Memory B cell (primary cell): ENCODE results near the gene TXNDC17.

Experiments
- ATAC-seq: fragments of 150-1000 bp; cut with Tn5 transposase; 2 replicates; pipeline ENCODE4 v1.10.0; 2021; ENCODE audit warnings: low read depth, mild to moderate bottlenecking, moderate library complexity
- DNase-seq, 2 donors: peaks; one replicate each; pipeline ENCODE4 v3.0.0; 2022; ENCODE audit warnings: low spot score in 2 of 2
- H3K27ac Mint-ChIP-seq: one replicate; pipeline ENCODE4 v1.8.0; 2022; ENCODE audit warnings: mild to moderate bottlenecking, moderate library complexity, mixed read lengths
- H3K27me3 Mint-ChIP-seq: one replicate; pipeline ENCODE4 v1.8.0; 2022; ENCODE audit warnings: mixed read lengths
- H3K36me3 Mint-ChIP-seq: one replicate; pipeline ENCODE4 v1.8.0; 2022; ENCODE audit warnings: mild to moderate bottlenecking, mixed read lengths
- H3K4me1 Mint-ChIP-seq: one replicate; pipeline ENCODE4 v1.8.0; 2022; ENCODE audit warnings: mixed read lengths
- H3K4me3 Mint-ChIP-seq: one replicate; pipeline ENCODE4 v1.8.0; 2022; ENCODE audit warnings: mild to moderate bottlenecking, moderate library complexity, mixed read lengths
- H3K9me3 Mint-ChIP-seq: one replicate; pipeline ENCODE4 v1.8.0; 2022; ENCODE audit warnings: mixed read lengths

Gene TXNDC17

DNA sequence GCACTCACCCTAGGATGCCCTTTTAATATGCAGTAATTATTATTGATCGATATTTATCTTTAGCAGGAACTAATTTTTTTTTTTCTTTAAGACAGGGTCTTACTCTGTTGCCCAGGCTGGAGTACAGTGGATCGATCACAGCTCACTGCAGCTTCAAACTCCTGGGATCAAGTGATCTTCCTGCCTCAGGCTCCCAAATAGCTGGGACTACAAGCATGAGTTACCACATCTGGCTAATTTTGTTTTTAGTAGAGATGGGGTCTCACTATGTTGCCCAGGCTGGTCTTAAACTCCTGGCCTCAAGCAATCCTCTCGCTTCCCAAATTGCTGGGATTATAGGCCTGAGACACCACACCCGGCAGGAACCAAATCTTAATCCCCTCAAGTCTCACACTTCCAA is 29.6 kb upstream of the TXNDC17 start:
- Mint-ChIP-seq H3K4me1 (no peaks in the 10 kb centered on the region), H3K4me3 (no peak overlapping the region), H3K27me3 (no peaks in the 10 kb centered on the region), H3K27ac (no peak overlapping the region), H3K9me3 (no peaks in the 10 kb centered on the region), H3K36me3 (peaks cover 17% of the 10 kb centered on the region)
- ATAC-seq (no peak), DNase-seq (no peak)

DNA sequence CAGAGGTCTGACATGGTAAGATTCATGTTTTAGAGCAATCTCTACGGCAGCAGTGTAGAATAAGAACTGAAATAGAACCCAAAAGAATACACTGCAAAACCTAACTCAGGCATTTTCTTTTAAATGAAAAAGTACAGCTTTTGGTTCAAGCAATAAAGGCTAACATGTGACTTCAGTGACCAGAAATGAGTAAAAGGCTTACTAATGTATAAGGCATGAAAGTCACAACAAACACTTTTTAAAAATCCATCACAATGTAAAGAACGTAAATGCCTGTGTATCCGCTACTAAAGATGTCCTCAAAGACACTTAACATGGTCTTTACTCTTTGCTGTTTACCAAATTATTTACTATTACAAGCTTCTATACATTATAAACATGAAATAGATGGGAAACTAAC is 16.9 kb upstream of the TXNDC17 start:
- DNase-seq (no peak), ATAC-seq (no peak)
- Mint-ChIP-seq H3K36me3 (peaks cover 14% of the 10 kb centered on the region), H3K9me3 (no peaks in the 10 kb centered on the region), H3K4me3 (no peak overlapping the region), H3K4me1 (no peaks in the 10 kb centered on the region), H3K27ac (no peak overlapping the region), H3K27me3 (no peaks in the 10 kb centered on the region)

DNA sequence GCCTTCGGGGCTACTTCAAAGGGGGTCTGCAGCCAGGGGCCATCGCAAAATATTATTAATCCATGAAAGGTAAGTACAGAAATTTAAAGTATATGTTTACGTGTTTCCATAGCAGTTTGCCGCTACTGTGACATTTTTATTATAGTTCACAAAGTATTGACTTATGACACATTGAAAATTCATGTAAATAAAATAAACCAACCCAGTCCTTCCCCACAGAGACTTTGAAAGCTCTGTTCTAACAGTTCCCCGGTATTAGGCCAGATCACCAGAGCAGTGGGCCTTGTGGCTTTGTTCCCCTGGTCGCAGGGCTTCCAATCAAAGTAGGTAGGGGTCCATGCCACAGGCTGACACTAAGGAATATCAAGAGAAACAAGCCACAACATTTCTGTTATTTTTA is 14.2 kb upstream of the TXNDC17 start:
- Mint-ChIP-seq H3K4me3 (no peak overlapping the region), H3K27ac (no peak overlapping the region), H3K27me3 (no peaks in the 10 kb centered on the region), H3K36me3 (peaks cover 19% of the 10 kb centered on the region), H3K9me3 (no peaks in the 10 kb centered on the region), H3K4me1 (peaks cover 6% of the 10 kb centered on the region)
- no peak for DNase-seq
- no peak for ATAC-seq

DNA sequence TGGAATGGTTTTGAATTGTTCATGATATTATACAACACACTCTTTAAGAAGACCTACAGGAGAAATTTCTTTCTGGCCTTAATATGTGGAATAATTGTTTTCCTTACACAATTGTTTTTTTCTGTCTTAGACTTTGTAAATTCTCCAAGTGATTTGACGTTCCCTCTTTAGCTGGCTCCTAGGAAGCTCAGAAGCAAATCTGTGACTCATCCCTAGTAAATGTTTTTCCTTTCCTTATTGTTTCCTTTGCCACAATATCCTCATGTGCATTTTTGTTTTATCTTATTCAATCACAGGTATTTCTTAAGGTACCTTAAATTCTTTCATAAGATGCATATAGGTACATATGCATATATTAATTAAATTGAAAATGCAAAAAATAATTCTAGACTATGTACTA is 13.8 kb upstream of the TXNDC17 start:
- Mint-ChIP-seq H3K4me1 (peaks cover 6% of the 10 kb centered on the region), H3K9me3 (no peaks in the 10 kb centered on the region), H3K4me3 (no peak overlapping the region), H3K36me3 (peaks cover 19% of the 10 kb centered on the region), H3K27ac (no peak overlapping the region), H3K27me3 (no peaks in the 10 kb centered on the region)
- no peak for DNase-seq
- no peak for ATAC-seq

DNA sequence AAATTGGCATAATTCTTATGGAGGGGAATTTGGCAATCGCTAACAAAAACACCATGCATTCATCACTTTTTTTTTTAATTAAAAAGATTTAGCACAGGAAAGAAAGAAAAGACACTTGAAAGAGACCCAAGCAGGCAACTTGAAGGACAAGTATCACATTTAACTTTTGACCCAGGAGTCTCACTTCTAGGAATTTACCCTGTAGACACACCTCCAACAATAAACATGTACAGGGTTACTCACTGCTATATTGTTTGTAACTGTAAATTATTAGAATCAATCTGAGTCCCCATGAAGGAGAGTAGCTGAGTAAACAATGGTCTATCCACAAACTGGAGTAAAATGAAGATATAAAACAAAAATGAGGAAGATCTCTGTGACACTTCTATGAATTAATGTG is 10.5 kb upstream of the TXNDC17 start:
- ATAC-seq, result no peak
- no peak overlapping the region for H3K4me3 Mint-ChIP-seq
- DNase-seq, result no peak
- no peaks in the 10 kb centered on the region for H3K27me3 Mint-ChIP-seq
- H3K36me3 Mint-ChIP-seq, result peaks cover 37% of the 10 kb centered on the region
- H3K9me3 Mint-ChIP-seq, result peaks cover 1% of the 10 kb centered on the region
- peaks cover 6% of the 10 kb centered on the region for H3K4me1 Mint-ChIP-seq
- H3K27ac Mint-ChIP-seq, result no peak overlapping the region

DNA sequence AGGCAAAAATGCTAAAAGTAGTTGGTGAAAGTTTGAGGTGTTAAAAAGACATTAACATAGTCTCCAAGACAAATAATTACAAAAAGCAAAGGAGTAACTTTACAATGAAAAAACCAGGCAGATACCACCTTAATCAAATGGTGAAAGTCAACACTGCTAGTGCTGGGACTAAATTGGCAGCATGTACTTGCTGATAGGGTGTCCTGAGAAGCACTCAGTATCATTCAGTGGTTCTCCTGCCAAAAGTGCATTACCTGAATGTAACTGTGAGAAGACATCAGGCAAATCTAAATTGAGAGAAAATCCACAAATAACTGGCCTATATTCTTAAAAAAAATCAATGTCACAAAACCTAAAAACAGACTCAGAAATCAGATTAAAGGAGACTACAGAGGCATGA is 8.3 kb upstream of the TXNDC17 start:
- no peak overlapping the region for H3K27ac Mint-ChIP-seq
- H3K4me1 Mint-ChIP-seq, result peaks cover 6% of the 10 kb centered on the region
- H3K9me3 Mint-ChIP-seq, result peaks cover 1% of the 10 kb centered on the region
- no peaks in the 10 kb centered on the region for H3K27me3 Mint-ChIP-seq
- peaks cover 35% of the 10 kb centered on the region for H3K36me3 Mint-ChIP-seq
- no peak for DNase-seq
- no peak for ATAC-seq
- H3K4me3 Mint-ChIP-seq, result no peak overlapping the region

DNA sequence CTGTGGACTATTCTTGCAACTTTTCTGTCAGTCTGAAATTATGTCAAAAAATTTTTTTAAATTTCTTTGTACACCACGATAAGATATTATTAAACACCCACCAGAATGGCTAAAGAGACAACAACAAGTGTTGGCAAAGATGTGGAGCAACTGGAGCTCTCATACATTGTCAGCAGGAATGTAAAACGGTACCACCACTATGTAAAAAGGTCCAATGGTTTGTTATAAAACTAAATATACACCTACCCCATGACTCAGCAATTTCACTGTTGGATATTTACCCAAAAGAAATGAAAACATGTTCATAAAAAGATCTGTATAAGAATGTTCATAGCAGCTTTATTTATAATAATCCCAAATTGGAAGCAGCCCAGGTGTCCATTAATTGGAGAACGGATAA is 7.6 kb upstream of the TXNDC17 start:
- H3K4me3 Mint-ChIP-seq, result no peak overlapping the region
- no peak for ATAC-seq
- H3K27ac Mint-ChIP-seq, result no peak overlapping the region
- H3K27me3 Mint-ChIP-seq, result no peaks in the 10 kb centered on the region
- no peak for DNase-seq
- peaks cover 32% of the 10 kb centered on the region for H3K36me3 Mint-ChIP-seq
- H3K9me3 Mint-ChIP-seq, result peaks cover 1% of the 10 kb centered on the region
- peaks cover 12% of the 10 kb centered on the region for H3K4me1 Mint-ChIP-seq

DNA sequence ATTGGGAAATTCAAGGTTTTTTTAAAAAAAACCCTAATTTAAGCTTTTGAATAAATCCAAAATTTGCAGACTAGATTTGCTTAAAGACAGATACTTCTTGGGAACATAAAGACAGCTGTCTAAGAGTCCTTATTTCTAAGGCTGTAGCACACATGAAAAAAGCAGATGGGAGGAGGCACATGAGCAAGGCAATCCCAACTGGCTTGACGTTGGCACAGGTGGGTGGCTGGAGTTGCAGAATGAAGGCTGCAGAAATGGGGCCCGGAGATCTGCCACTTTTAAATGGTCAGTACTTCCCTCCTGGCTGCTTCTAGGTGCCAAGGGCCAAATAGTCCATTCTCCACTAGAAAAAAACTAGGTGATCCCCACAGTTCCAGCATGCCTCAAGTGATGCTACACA is 4.8 kb upstream of the TXNDC17 start:
- peaks cover 1% of the 10 kb centered on the region for H3K9me3 Mint-ChIP-seq
- H3K27me3 Mint-ChIP-seq, result no peaks in the 10 kb centered on the region
- peaks cover 24% of the 10 kb centered on the region for H3K4me1 Mint-ChIP-seq
- peaks cover 23% of the 10 kb centered on the region for H3K36me3 Mint-ChIP-seq
- DNase-seq (no peak), ATAC-seq (no peak)
- no peak overlapping the region for H3K27ac Mint-ChIP-seq
- no peak overlapping the region for H3K4me3 Mint-ChIP-seq

DNA sequence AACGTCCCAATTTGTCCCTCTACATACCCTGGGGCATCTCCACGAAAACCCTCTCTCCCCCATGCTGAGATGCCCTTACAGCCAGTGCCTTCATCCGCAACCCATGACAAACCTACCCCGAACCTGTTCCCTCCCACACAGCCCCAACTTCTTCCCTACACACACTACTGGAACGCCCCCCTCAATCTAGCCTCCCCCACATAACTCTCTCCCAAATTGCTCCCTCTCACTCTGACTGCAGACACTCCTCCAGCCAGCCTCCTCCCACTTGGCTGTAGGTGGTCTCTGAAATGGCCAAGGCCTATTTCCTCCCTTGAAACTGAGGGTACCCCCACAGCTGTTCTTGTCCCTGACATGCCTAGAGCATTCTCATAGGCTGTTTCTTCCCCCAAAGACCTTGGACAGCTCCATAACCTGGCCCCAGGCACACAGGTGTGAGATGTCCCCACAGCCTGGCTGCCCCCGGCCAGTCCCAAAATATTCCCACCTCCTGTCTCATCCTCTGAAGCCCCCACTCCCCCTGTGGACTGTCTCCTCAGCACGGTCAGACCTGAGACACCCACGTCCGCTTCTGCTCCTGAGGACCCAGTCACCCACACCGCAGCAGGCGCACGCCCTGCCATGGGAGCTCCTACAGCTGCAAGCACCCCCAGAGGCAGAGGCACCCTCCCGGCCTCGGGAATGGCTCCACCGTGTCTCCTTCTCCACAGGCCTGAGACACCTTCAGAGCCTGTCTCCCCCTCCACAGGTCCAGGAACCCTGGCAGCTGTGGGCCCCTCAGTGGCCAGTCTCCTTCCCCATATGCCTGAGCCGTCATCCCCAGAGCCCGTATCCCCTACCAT is 4.0 kb upstream of the TXNDC17 start:
- Mint-ChIP-seq H3K27ac (no peak overlapping the region), H3K27me3 (no peaks in the 10 kb centered on the region), H3K4me1 (peaks cover 27% of the 10 kb centered on the region), H3K4me3 (no peak overlapping the region), H3K36me3 (peaks cover 20% of the 10 kb centered on the region), H3K9me3 (peaks cover 1% of the 10 kb centered on the region)
- ATAC-seq (no peak), DNase-seq (no peak)

DNA sequence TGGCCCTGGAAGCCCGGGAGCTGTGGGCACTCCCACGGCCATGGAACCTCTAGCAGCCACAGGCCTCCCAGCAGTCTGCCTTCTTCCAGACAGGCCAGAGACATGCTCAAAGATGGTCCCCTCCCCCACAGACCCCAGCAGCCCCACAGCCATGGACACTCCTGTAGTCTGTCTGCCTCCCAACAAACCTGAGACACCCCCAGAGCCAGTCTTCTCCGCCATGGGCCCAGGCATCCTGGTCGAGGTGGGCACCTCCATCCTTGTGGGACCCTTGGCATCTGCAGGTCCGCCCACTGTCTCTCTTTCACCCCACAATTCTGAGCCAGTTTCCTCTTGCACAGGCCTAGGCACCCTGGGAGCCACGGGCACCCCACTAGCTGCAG is 3.4 kb upstream of the TXNDC17 start:
- no peak for DNase-seq
- Mint-ChIP-seq H3K9me3 (peaks cover 1% of the 10 kb centered on the region), H3K4me3 (no peak overlapping the region), H3K4me1 (peaks cover 29% of the 10 kb centered on the region), H3K27me3 (no peaks in the 10 kb centered on the region), H3K27ac (peak overlapping the region; percentile 70), H3K36me3 (peaks cover 16% of the 10 kb centered on the region)
- ATAC-seq, result no peak

DNA sequence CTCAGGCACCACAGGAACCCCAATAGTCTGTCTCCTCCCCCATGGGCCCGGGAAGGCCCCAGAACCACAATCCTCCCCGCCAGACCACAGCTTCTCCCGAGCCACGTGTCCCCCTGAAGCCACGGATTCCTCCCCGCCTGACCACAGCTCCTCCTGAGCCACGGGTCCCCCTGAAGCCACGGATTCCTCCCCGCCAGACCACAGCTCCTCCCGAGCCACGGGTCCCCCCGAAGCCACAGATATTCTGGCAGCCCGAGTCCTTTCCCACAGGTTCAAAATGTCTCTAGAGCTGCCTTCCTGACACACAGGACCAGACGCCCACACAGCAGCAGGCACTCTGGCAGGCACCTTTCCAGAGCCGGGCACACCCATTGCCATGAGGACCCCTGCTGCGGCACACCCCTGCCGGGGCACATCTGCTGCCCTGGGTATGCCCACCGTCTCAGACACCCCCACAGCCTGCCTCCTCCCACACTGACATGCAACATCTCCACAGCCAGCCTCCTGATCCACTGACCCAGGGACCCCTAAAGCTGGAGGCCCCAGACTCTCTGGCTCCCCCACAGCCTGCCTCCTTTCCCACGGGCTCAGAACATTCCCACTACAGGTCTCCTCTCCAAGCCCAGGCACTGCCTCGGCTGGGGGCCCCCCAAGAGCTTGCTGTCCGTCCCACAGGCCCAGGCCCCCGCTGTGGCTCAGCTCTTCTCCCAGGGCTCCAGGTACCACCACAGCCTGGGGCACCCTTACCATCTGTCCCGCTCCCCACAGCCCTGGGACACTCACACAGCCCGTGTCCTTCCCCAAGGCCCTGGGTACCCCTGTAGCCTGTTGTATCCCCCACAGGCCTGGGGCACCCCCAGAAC is 2.6 kb upstream of the TXNDC17 start:
- H3K27ac Mint-ChIP-seq, result peak overlapping the region; percentile 70
- H3K4me3 Mint-ChIP-seq, result no peak overlapping the region
- ATAC-seq, result no peak
- DNase-seq, result no peak
- H3K36me3 Mint-ChIP-seq, result peaks cover 14% of the 10 kb centered on the region
- H3K9me3 Mint-ChIP-seq, result no peaks in the 10 kb centered on the region
- no peaks in the 10 kb centered on the region for H3K27me3 Mint-ChIP-seq
- H3K4me1 Mint-ChIP-seq, result peaks cover 29% of the 10 kb centered on the region

DNA sequence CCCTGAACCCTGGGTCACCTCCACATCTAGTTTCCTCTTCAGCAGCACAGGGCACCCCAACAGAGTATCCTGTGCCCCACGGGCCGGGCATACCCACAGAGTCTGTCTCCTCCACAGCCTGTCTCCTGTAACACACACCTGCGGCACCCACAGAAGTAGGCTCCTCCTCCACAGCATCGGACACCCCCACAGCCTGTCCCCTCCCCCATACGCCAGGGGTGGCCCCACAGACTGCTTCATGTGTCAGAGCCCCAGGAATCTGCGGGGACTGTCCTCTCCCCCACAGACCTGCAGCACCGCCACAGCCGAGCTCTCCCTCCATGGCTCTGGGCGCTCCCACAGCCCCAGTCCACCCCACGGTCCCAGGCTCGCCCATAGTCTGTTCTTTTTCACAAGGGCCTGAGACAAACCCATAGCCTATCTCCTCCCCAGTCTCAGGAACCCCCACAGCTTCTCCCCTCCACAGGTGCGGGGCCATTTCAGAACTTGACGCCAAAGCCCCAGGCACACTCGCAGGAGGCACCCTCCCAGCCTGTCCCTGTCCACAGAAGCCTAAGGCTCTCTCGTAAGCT is 1.8 kb upstream of the TXNDC17 start:
- H3K27ac Mint-ChIP-seq, result peak overlapping the region; percentile 95
- ATAC-seq, result no peak
- no peaks in the 10 kb centered on the region for H3K27me3 Mint-ChIP-seq
- DNase-seq, result no peak
- peaks cover 9% of the 10 kb centered on the region for H3K36me3 Mint-ChIP-seq
- H3K9me3 Mint-ChIP-seq, result no peaks in the 10 kb centered on the region
- H3K4me3 Mint-ChIP-seq, result peak overlapping the region; percentile 98
- peaks cover 29% of the 10 kb centered on the region for H3K4me1 Mint-ChIP-seq

DNA sequence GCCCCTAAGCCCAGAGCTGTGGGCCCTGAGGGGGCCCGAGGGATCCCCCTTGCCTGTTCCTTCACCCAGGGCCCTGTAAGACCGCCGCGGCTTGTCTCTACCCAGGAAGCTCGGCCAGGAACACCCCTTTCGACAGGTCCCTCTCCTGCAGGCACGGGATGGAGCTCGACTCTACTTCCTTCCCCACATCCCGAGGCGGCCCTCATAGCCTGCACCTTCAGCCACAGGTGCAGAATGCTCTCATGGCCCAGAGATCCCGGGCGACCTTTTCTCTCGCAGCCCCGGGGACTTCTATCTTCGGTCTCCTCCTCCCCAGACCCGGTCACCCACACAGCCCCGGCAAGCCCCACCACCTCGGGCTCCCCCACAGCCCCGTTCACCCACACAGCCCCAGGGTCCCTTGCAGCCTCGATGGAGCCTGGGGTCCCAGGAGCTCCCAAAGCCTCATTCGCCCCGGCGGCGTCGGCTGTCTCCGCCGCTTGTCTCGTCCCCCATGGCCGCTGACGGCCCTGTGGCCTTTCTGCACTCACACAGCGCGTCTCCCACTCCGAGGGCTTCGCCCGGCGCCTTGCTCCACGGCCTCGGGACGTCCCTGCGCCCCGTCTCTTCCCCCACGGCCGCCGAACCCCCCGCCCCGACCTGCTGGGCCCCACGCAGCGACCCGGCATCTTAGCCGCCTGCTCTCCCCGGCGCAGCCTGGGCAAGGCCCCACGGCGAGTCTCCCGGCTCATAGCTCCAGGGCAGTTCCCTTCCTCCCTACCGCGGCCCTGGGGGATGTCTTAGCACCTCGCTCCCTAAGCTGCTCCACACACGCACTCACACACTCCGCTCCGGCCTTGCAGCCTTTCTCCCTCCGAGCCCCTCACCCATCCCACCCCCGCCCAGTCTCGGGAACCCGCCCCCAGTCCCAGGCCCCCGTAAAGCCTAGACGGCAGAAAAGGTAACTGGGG is 999 bp upstream of the TXNDC17 start:
- Mint-ChIP-seq H3K27me3 (no peaks in the 10 kb centered on the region), H3K4me1 (peaks cover 29% of the 10 kb centered on the region), H3K4me3 (peak overlapping the region; percentile 98), H3K27ac (peak overlapping the region; percentile 95), H3K9me3 (no peaks in the 10 kb centered on the region), H3K36me3 (peaks cover 4% of the 10 kb centered on the region)
- ATAC-seq (peak; percentile 25), DNase-seq (no peak)
